ENCODE data around the gene CCP110.

Gene CCP110

DNA sequence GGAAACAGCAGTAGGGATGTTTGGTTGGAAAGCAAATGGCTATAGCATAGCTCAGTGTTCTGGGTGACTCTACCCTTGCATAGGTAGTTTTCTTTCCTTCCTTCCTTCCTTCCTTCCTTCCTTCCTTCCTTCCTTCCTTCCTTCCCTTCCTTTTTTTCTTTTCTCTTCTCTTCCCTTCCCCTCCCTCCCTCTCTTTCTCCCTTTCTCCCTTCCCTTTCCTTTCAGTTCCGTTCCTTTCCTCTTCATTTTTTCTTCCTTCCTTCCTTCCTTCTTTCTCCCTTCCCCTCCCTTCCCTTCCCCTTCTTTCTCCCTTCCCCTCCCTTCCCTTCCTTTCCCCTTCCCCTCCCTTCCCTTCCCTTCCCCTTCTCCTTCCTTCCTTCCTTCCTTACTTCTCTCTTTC, 33.1 kb upstream of the CCP110 start:
- DNase-seq (ENCODE audit: insufficient read length) (no peak), FAIRE-seq (no peak)
- TF ChIP-seq POLR2A (IDR thresholded peaks at IDR 0.05; ENCODE audit: low read depth, low read length) (no peak), TAF1 (IDR thresholded peaks at IDR 0.05; ENCODE audit: borderline replicate concordance, low read depth, low read length) (no peak), POLR2AphosphoS5 (IDR thresholded peaks at IDR 0.05; ENCODE audit: low read depth, low read length) (no peak)

DNA sequence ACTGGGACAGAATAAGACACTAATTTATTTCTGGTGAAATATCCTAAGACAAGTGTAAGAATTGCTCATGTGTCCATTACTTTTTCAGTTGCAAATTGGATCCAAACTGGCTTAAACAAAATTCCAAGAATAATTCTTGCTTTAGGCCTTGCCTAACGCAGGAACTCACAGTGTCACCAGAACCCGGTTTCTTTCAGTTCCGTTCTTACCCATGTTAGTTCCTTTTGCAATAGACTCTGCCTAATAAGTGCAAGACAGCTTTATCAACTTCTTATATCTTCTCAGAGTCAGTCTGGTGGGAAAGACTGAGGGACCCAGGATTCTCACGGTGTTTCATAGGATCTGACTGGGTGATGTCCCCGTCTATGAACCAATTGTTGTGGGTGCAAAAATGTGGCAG, 26.6 kb upstream of the CCP110 start:
- FAIRE-seq (no peak), DNase-seq (ENCODE audit: insufficient read length) (no peak)
- no peak for TF ChIP-seq TAF1 (IDR thresholded peaks at IDR 0.05; ENCODE audit: borderline replicate concordance, low read depth, low read length)
- no peak for TF ChIP-seq POLR2A (IDR thresholded peaks at IDR 0.05; ENCODE audit: low read depth, low read length)
- no peak for TF ChIP-seq POLR2AphosphoS5 (IDR thresholded peaks at IDR 0.05; ENCODE audit: low read depth, low read length)

DNA sequence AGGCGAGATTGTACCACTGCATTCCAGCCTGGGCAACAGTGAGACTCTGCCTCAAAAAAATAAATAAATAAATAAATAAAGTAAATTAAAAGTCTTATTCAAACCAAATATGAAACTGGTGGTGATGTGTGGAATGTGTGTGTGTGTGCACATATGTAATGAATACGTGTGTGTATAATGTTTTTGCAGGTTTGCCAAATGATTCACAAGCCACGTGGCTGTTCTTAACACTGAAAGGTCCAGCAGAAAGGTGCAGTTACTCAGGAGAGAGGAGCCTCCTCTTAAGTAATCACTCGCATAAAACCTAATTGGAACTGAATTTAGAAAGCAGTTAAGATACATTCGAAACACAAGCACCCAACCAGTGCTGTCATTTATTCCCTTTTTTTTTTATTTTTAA, 24.7 kb upstream of the CCP110 start:
- no peak for TF ChIP-seq TAF1 (IDR thresholded peaks at IDR 0.05; ENCODE audit: borderline replicate concordance, low read depth, low read length)
- TF ChIP-seq POLR2AphosphoS5 (IDR thresholded peaks at IDR 0.05; ENCODE audit: low read depth, low read length): no peak
- TF ChIP-seq POLR2A (IDR thresholded peaks at IDR 0.05; ENCODE audit: low read depth, low read length): no peak
- no peak for FAIRE-seq
- DNase-seq (ENCODE audit: insufficient read length): no peak

DNA sequence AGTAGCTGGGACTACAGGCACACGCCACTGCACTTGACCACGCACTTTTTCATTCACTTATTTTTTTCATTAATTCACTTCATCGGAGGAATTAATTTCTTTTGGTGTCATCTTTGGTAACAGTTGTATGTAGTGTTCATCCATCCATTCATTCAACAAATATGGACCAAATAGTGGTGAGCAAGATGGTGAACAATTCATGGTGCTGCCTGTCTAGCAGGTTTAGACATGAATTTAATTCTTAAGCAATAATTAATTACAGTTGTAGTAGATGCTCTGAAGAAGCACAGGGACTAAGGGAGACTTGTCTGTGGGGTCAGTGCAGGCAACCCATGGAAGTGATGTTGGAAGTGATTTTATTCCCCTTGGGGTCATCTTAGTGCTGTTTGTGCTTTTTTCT, 24.3 kb upstream of the CCP110 start:
- TF ChIP-seq TAF1 (IDR thresholded peaks at IDR 0.05; ENCODE audit: borderline replicate concordance, low read depth, low read length): no peak
- TF ChIP-seq POLR2AphosphoS5 (IDR thresholded peaks at IDR 0.05; ENCODE audit: low read depth, low read length): no peak
- no peak for TF ChIP-seq POLR2A (IDR thresholded peaks at IDR 0.05; ENCODE audit: low read depth, low read length)
- no peak for DNase-seq (ENCODE audit: insufficient read length)
- no peak for FAIRE-seq

DNA sequence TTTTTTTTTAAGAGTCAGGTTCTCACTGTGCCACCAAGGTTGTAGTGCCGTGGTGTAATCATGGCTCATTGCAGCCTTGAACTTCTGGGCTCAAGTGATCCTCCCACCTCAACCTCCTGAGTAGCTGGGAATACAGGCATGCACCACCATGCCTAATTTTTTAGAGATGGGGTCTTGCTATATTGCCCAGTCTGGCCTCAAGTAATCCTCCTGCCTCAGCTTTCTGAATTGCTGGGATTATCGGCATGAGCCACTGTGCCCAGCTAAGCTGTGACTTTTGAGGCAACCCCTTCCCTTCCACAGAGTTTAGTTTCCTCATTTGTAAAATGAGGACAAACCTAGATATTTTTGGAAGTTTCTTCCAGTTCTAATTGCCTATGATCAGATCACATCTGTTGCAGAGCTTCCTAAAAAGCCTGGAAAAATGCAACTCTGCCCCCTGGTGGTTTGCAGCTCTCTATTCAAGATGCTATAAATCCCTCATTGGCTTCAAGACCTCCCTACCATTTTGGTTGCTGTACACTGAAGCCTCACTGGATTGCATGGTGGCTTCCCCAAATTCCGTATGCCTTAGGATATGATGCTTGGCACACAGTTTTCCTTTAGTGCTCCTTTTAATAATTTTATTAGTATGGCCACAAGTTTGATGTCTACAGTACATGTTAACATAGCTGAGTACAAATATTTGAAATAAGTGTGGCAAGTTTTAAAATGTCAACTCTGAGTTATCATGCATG, 21.2 kb upstream of the CCP110 start:
- no peak for TF ChIP-seq TAF1 (IDR thresholded peaks at IDR 0.05; ENCODE audit: borderline replicate concordance, low read depth, low read length)
- no peak for TF ChIP-seq POLR2AphosphoS5 (IDR thresholded peaks at IDR 0.05; ENCODE audit: low read depth, low read length)
- TF ChIP-seq POLR2A (IDR thresholded peaks at IDR 0.05; ENCODE audit: low read depth, low read length): no peak
- peak; percentile 24 for DNase-seq (ENCODE audit: insufficient read length)
- FAIRE-seq: no peak

DNA sequence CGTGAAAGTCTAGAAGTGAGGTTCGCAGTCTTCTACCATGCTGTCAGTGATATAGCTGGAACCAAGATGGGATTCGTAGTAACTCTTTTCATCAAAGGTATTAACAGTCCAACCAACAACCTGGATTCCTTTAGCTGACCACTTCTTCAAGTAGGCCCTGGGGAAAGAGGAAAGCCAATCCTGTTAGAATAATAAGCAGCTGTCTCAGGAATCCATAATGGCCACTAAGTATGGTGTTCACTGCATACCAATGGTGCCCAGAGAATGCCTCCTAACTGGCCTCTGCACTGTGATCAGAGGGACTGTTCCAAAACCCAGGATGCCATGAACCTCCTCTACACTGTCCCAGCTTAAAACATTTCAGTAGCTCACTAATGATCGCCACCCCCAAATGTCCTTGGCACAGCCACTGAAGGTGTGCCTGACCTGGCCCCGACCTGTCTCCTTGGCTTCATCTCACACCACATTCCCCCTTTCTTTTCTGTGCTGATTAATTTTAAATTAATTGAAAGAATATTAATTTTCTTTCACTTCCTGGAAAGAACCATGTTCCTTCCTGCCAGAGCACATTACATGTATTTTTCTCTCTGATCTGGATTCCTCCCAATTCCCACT, 20.2 kb upstream of the CCP110 start:
- no peak for TF ChIP-seq POLR2A (IDR thresholded peaks at IDR 0.05; ENCODE audit: low read depth, low read length)
- DNase-seq (ENCODE audit: insufficient read length): no peak
- no peak for FAIRE-seq

DNA sequence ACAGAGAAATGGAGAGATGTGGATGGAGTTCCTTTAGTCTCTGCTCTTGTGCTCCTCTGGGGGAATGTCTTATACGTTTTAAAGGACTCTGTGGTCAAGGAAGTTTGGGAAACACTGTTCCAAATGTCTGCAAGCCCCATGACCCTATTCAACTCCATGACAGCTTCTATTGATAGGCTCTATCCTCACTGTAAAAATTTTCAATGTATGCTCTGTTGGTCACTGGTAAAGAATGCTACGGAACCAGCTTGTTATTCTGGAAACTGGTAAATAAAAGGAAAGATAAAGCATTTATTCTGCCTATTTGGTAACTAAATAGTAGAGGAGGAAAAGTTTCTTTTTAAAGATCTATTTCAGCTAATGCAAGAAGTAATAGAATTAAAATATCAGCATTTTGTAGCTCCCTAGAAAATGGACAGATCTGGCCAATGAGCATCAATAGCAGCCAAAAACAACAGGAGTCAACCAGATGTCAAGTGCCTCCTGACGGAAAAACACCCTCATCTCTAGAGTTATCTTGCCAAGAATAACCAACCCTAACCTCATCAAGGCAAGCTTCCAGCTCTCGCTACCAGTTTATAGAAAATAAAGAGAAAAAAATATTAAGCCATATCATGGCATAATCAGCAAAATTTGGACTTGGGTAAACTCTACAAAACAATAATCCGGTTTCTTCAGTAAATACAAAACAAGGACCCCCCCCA, 18.0 kb upstream of the CCP110 start:
- TF ChIP-seq POLR2A (IDR thresholded peaks at IDR 0.05; ENCODE audit: low read depth, low read length) (no peak), POLR2AphosphoS5 (IDR thresholded peaks at IDR 0.05; ENCODE audit: low read depth, low read length) (no peak), TAF1 (IDR thresholded peaks at IDR 0.05; ENCODE audit: borderline replicate concordance, low read depth, low read length) (no peak)
- DNase-seq (ENCODE audit: insufficient read length) (no peak), FAIRE-seq (no peak)

DNA sequence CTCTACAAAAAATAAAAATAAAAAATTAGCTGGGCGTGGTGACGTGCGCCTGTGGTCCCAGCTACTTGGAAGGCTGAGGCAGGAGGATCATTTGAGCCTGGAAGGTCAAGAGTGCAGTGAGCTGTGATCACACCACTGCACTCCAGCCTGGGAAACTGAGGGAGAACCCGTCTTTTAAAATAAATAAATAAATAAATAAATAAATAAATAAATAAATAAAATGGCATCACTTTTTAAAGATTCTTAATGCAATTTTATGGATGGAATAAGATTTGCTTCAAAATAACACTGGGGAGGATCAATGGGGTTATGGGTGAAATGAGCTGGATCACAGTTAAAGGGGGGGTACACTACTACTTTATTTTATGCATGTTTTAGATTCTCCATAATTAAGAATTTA, 16.8 kb upstream of the CCP110 start:
- DNase-seq (ENCODE audit: insufficient read length) (no peak), FAIRE-seq (no peak)
- TF ChIP-seq POLR2A (IDR thresholded peaks at IDR 0.05; ENCODE audit: low read depth, low read length) (no peak), POLR2AphosphoS5 (IDR thresholded peaks at IDR 0.05; ENCODE audit: low read depth, low read length) (no peak), TAF1 (IDR thresholded peaks at IDR 0.05; ENCODE audit: borderline replicate concordance, low read depth, low read length) (no peak)

DNA sequence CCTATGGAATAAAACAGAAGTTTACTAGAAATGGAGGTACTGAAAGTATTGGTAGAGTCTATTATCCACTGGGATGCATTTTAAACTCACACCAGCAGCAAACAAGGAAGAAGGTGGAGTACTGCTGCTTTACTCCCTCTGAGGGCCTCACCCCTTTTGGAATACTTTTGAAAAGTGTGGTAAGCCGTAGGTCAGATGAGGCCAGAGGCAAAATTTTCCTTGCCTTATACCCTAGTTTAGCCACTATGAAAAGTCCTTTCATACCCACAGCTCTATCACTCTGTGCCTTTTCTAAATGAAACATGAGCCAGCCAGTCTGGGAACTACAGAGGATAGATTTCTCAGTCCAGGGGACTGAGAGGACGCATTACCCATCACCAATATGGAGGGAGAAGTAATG, 15.9 kb upstream of the CCP110 start:
- DNase-seq (ENCODE audit: insufficient read length): no peak
- TF ChIP-seq TAF1 (IDR thresholded peaks at IDR 0.05; ENCODE audit: borderline replicate concordance, low read depth, low read length): no peak
- no peak for TF ChIP-seq POLR2A (IDR thresholded peaks at IDR 0.05; ENCODE audit: low read depth, low read length)
- no peak for TF ChIP-seq POLR2AphosphoS5 (IDR thresholded peaks at IDR 0.05; ENCODE audit: low read depth, low read length)
- no peak for FAIRE-seq

DNA sequence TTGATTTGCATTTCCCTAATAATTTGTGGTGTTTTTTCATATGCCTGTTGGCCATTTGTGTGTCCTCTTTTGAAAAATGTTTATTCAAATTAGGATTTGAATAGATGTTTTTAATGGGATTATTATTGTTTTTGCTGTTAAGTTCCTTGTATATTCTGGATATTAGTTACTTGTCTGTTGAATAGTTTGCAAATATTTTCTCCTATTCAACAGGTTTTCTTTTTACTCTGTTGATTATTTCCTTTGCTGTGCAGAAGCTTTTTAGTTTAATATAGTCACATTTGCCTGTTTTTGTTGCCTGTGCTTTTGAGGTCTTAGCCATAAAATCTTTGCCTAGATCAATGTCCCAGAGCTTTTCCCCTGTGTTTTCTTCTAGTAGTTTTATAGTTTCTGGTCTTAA, 11.4 kb upstream of the CCP110 start:
- no peak for FAIRE-seq
- no peak for TF ChIP-seq POLR2AphosphoS5 (IDR thresholded peaks at IDR 0.05; ENCODE audit: low read depth, low read length)

DNA sequence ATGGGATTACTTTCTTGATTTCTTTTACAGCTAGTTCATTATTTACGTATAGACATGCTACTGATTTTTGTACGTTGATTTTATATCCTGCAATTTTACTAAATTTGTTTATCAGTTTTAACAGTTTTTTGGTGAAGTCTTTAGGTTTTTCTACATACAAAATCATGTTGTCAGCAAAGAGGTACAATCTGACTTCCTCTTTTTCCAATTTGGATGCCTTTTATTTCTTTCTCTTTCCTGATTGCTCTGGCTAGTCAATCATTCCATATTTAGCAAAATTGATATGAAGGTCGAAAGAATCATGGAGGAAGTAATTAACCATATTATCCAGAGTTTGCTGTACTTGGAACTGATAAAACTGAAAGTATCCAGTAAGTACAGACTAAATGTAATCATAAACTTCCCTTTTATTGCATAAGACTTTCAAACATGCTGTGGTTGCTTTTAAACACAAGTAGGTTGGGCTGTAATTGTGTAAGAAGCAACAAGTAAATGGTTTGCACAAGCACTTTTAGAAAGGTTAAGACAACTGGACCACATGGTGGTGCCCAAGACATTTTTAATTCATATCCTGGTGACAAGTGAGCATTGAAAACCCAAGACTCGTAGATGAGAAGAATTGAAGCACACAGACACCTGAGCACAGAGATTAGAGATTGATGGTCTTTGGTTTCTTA, 10.2 kb upstream of the CCP110 start:
- peak; percentile 9 for FAIRE-seq
- no peak for DNase-seq (ENCODE audit: insufficient read length)
- TF ChIP-seq POLR2AphosphoS5 (IDR thresholded peaks at IDR 0.05; ENCODE audit: low read depth, low read length) (no peak), TAF1 (IDR thresholded peaks at IDR 0.05; ENCODE audit: borderline replicate concordance, low read depth, low read length) (no peak), POLR2A (IDR thresholded peaks at IDR 0.05; ENCODE audit: low read depth, low read length) (no peak)

More for the DNA sequence above, 11.4 kb upstream of the CCP110 start:
- no peak for DNase-seq (ENCODE audit: insufficient read length)
